GM18499 (cell line): ENCODE data around the gene MYOT.

ENCODE experiments used
- ATAC-seq: cut with Tn5 transposase; IDR thresholded peaks from one replicate; pipeline ENCODE4 v1.9.1; 2021; ENCODE audit warnings: moderate number of reproducible peaks; ENCODE audit not compliant: insufficient read depth, unreplicated experiment

Gene MYOT

GRCh38 chr5:137896560-137896959 is 28.9 kb downstream of the MYOT start:
- ATAC-seq, result no peak

DNA sequence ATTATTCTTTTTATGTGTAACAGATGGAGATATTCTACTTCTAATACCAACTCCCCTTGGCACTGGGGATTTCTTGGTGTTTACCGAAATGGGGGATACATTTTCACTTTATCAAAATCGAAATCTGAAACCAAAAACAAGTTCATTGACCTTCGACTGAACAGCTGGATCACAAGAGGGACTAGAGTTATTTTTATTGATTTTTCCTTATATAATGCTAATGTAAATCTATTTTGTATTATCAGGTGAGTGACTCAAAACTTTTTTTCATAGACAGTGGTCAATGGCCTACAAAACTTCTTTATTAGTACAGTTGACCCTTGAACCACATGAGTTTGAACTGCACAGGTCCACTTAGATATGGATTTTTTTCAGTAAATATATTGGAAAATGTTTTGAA is 31.8 kb downstream of the MYOT start:
- ATAC-seq, result no peak

DNA sequence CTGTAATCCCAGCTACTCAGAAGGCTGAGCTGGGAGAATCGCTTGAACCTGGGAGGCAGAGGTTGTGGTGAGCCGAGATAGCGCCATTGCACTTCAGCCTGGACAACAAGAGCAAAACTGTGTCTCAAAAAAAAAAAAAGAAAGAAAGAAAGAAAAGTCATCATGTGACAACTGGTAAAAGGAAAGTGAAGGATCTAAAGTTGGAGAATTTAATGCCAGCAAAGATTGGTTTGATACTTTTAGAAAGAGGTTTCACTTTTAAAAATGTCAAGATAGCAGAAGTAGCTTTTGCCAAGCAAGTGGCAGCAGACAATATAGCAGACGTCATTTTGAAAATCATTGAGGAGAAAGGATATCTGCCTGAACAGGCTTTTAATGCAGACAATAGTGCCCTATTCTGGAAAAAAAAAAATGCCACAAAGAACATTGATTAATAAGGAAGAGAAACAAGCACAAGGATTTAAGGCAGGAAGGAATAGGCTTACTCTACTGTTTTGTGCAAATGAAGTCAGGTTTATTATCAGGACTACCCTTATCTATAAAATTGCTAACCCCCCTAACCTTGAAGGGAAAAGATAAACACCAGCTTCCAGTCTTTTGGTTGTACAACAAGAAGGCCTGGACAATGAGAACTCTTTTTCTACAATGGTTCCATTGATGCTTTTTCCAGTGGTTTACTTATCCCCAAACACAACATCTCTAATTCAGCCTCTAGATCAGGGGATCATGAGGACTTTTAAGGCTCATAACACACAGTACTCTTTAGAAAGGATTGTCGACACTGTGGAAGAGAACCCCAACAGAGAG is 33.6 kb downstream of the MYOT start:
- no peak for ATAC-seq

DNA sequence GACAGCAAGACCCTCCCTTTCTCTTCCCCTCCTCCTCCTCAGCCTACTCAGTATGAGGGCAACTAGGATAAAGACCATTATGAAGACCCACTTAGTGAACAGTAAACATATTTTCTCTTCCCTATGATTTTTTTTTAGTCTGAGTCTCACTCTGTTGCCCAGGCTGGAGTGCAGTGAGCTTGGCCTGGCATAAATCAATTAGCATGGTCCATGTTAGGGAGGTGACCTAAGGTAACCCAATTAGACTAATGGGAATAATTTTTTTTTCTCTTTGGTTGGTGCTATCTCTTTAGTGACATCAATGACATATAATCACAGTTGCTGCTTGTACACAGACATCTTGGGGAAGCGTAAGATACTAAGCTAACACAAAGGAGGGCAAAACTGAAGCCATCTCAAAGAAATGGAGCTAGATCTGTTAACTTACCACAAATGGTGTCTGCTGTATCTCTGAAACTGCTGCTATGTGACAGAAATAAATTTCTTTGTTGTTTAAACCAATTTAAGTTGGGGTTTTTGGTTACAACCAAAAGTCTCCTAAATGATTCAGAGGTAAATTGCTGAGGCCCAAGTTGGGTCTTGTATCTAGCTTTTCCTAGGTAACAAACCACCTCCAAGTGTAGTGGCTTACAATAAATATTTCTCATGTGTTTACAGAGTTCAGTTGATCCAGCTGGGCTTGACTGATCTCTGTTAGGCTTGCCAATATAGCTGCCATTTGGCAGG is 34.9 kb downstream of the MYOT start:
- no peak for ATAC-seq

DNA sequence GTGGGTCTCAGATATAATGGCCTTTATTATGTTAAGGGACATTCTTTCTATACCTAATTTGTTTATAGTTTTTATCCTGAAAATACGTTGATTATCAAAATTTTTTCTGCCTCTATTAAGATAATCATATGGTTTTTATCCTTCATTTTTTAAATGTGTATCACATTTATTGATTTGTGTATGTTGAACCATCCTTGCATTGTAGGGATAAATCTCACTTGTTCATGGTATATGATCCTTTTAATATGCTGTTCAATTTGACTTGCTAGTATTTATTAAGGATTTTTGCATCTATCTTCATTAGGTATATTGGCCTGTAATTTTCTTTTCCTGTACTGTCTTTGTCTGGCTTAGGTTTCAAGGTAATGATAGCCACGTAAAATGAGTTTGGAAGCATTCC is 47.1 kb downstream of the MYOT start:
- ATAC-seq, result no peak

- no peak for ATAC-seq
These were observed 49.3 kb downstream of the MYOT start for GRCh38 chr5:137916923-137917322.

DNA sequence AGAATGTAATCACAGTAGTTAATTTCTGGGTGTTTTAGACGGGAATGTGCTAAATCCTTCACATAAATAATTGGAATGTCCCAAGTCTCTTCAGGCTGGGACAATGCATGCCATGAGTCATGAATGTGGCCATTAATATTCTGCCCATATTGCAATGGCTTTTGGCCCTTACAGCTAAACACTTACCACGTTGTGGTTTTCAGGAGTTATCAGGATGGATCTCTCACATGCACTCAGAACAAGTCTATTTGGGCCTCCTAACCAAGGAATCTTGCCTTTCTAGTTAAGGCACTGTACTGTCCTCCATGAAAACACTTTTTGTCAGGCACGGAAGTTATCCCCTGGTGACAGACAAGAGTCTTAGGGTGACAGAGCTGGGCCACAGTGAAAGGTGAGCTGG is 54.3 kb downstream of the MYOT start:
- no peak for ATAC-seq

- ATAC-seq, result no peak
These were observed 56.2 kb downstream of the MYOT start for GRCh38 chr5:137923856-137924255.

DNA sequence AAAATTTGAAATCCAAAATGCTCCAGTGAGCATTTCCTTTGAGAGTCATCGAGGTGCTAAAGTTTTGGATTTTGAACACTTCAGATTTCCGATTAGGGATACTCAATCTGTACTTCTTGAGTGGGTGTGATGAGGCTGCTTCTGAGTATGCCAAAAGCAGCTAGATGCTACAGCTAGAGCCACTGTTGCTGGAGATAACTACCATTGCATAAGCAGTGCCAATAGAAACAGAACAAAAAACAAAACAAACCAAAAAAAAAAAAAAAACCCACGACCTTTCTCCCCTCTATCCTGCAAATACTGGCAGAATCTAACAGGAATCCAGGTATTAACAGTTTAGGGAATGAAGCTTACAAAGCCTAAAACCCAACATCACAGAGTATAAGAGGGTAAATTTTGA is 65.1 kb downstream of the MYOT start:
- ATAC-seq, result no peak

DNA sequence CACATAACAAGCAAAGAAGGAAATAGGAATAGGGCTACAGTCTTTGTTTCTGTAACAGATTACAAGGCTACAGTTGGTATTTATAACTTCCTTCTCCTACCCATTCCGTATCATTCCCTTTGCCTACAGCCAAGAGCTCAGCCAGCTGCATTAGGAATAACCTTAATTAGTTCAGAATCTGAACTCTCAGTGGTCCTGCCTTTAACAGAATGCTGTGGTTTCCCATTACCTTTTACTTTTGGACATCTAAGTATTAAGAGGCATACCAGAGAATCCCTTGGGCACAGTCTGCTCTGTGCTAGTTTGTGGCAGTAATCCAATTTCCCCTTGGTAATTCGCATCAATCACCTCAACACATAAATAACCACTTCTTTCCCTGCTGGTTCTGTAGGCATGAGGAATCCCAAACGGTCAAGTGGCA is 65.8 kb downstream of the MYOT start:
- no peak for ATAC-seq

GRCh38 chr5:137935190-137935589 is 67.5 kb downstream of the MYOT start:
- no peak for ATAC-seq

DNA sequence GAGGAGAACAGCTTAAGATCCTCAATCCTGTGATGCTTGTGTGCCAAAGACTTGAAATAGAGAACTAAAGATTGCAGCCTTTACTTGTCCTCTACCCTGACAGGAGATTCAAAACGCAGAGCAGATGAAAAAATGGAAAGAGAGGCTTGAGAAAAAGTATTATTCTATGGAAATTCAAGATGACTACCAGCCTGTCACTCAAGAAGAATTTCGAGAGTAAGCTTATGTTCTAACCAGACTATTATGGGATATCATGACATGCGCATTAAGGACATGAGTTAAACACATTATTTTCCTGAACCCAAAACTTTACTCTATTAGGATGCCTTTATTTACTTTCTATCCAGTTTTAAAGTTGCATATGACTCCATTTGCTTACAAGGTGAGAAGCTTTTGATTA is 68.0 kb downstream of the MYOT start:
- ATAC-seq, result no peak
